ENCODE data around the gene PRMT2. TPM values are rescaled to one million over a fixed set of nuclear protein-coding genes. Genes with fewer than 3 reads are reported as not detected.

Gene PRMT2
- total RNA-seq, 1 experiment from 2014 or later: 60.5 TPM

GRCh38 chr21:46651121-46651520 is 15.6 kb downstream of the PRMT2 start:
- no peak for TF ChIP-seq CTCF (IDR thresholded peaks at IDR 0.05)
- no peak for TF ChIP-seq POLR2AphosphoS5 (IDR thresholded peaks at IDR 0.05; ENCODE audit: low read depth, low read length)
- no peak for TF ChIP-seq TCF7L2 (IDR thresholded peaks at IDR 0.05; ENCODE audit: low read depth, low read length)
- TF ChIP-seq REST (IDR thresholded peaks at IDR 0.05; ENCODE audit: insufficient read depth in 1 of 2, low read depth in 2 of 2, low read length in 1 of 2): no peak
- H3K9me3 ChIP-seq (ENCODE audit: control insufficient read depth, insufficient read depth, low read depth, low read length): no peaks in the 10 kb centered on the region; the same call in 1 of the 2 replicates
- H3K27ac ChIP-seq (ENCODE audit: low read length): no peak overlapping the region
- H3K36me3 ChIP-seq (ENCODE audit: control insufficient read depth, insufficient read depth, low read length): peaks cover 3% of the 10 kb centered on the region; the same call in 1 of the 2 replicates
- no peak for ATAC-seq
- in situ Hi-C loops (cut with HindIII; ENCODE audit: low pct_unique_long_range_greater_than_20kb, low sequenced_read_pairs) (no loop called here), intact Hi-C loops (cut with micrococcal nuclease; ENCODE audit: unreplicated experiment) (no loop called here)
- POLR2A ChIA-PET: no interaction called here
- no peak overlapping the region for H3K4me3 ChIP-seq (ENCODE audit: low read depth in 2 of 2, low read length in 2 of 2)
- no TSS peak for BruUV-seq (replicated peaks)
- DNase-seq (ENCODE audit: low read depth, low spot score): no peak
- no peaks in the 10 kb centered on the region for H3K27me3 ChIP-seq (ENCODE audit: control insufficient read depth, insufficient read depth, low read length)
- CTCF ChIA-PET: no interaction called here
- H3K4me1 ChIP-seq (ENCODE audit: control insufficient read depth, insufficient read depth, low read length): no peaks in the 10 kb centered on the region

GRCh38 chr21:46655230-46655629 is 19.8 kb downstream of the PRMT2 start:
- no peak for TF ChIP-seq POLR2AphosphoS5 (IDR thresholded peaks at IDR 0.05; ENCODE audit: low read depth, low read length)
- no peak for TF ChIP-seq CTCF (IDR thresholded peaks at IDR 0.05)
- TF ChIP-seq TCF7L2 (IDR thresholded peaks at IDR 0.05; ENCODE audit: low read depth, low read length): no peak
- no peak for TF ChIP-seq SIN3A (IDR thresholded peaks at IDR 0.05; ENCODE audit: borderline replicate concordance, insufficient read depth, low read depth, low read length)
- TF ChIP-seq REST (IDR thresholded peaks at IDR 0.05; ENCODE audit: insufficient read depth in 1 of 2, low read depth in 2 of 2, low read length in 1 of 2): no peak
- POLR2A ChIA-PET: no interaction called here
- DNase-seq (ENCODE audit: low read depth, low spot score): no peak
- BruUV-seq (replicated peaks): no TSS peak
- no peak for ATAC-seq
- Histone ChIP-seq H3K4me1 (ENCODE audit: control insufficient read depth, insufficient read depth, low read length) (no peaks in the 10 kb centered on the region), H3K4me3 (ENCODE audit: low read depth in 2 of 2, low read length in 2 of 2) (no peak overlapping the region), H3K27ac (ENCODE audit: low read length) (no peak overlapping the region), H3K9me3 (ENCODE audit: control insufficient read depth, insufficient read depth, low read depth, low read length) (no peaks in the 10 kb centered on the region; the same call in 1 of the 2 replicates), H3K27me3 (ENCODE audit: control insufficient read depth, insufficient read depth, low read length) (no peaks in the 10 kb centered on the region), H3K36me3 (ENCODE audit: control insufficient read depth, insufficient read depth, low read length) (peaks cover 3% of the 10 kb centered on the region; the same call in 1 of the 2 replicates)
- CTCF ChIA-PET: no interaction called here
- intact Hi-C loops (cut with micrococcal nuclease; ENCODE audit: unreplicated experiment) (no loop called here), in situ Hi-C loops (cut with HindIII; ENCODE audit: low pct_unique_long_range_greater_than_20kb, low sequenced_read_pairs) (no loop called here)

Measured in Panc1 (cell line).